HepG2 (cell line): ENCODE results near the gene RHBDF2. TPM values are rescaled to one million over a fixed set of nuclear protein-coding genes. Genes with fewer than 3 reads are reported as not detected.

ENCODE experiments used
- CCDC6 ChIP-seq: sonication (generic); formaldehyde crosslinking; IDR thresholded peaks from 2 replicates; pipeline ENCODE4 v1.8.1; 2022; ENCODE audit warnings: mild to moderate bottlenecking, missing genetic modification reagents, moderate library complexity
- DPF2 ChIP-seq: sonication (generic); formaldehyde crosslinking; IDR thresholded peaks from 2 replicates; pipeline ENCODE4 v1.4.0; 2020; ENCODE audit warnings: mild to moderate bottlenecking, low read depth, missing genetic modification reagents, borderline replicate concordance
- GABPB1 ChIP-seq: IDR thresholded peaks from 2 replicates; pipeline ENCODE4 v1.6.1; 2016; ENCODE audit warnings: mild to moderate bottlenecking, missing genetic modification reagents, moderate library complexity, missing compliant biosample characterization
- KMT2B ChIP-seq: IDR thresholded peaks from 2 replicates; pipeline ENCODE4 v1.6.1; 2016; ENCODE audit warnings: missing genetic modification reagents, missing compliant biosample characterization
- PHB2 ChIP-seq: fragments of 450-650 bp; IDR thresholded peaks from 2 replicates; pipeline ENCODE4 v1.6.1; 2018; ENCODE audit not compliant: partially characterized antibody
- ZBTB3 ChIP-seq: sonication (generic); formaldehyde crosslinking; IDR thresholded peaks from 2 replicates; pipeline ENCODE4 v1.4.0; 2020; ENCODE audit warnings: low read depth, mild to moderate bottlenecking, moderate library complexity, missing genetic modification reagents, borderline replicate concordance
- ZBTB7A ChIP-seq: sonication (generic); formaldehyde crosslinking; IDR thresholded peaks from 2 replicates; pipeline ENCODE4 v1.8.0; 2022; ENCODE audit warnings: mild to moderate bottlenecking, missing genetic modification reagents
- ZFP62 ChIP-seq: sonication (generic); formaldehyde crosslinking; IDR thresholded peaks from 2 replicates; pipeline ENCODE4 v1.4.0; 2020; ENCODE audit warnings: missing genetic modification reagents
- ZMYM4 ChIP-seq: sonication (generic); formaldehyde crosslinking; IDR thresholded peaks from 2 replicates; pipeline ENCODE4 v1.8.1; 2023; ENCODE audit warnings: mild to moderate bottlenecking, missing genetic modification reagents
- ZNF180 ChIP-seq: sonication (generic); formaldehyde crosslinking; IDR thresholded peaks from 2 replicates; pipeline ENCODE4 v1.4.0; 2020; ENCODE audit warnings: low read depth, missing genetic modification reagents, borderline replicate concordance
- ZNF430 ChIP-seq: sonication (generic); formaldehyde crosslinking; IDR thresholded peaks from 2 replicates; pipeline ENCODE4 v1.9.0; 2021; ENCODE audit warnings: mild to moderate bottlenecking, missing genetic modification reagents
- ZNF776 ChIP-seq: sonication (generic); formaldehyde crosslinking; IDR thresholded peaks from 2 replicates; pipeline ENCODE4 v1.4.0; 2020; ENCODE audit warnings: mild to moderate bottlenecking, missing genetic modification reagents
- polyA plus RNA-seq, 8 experiments: library from polyadenylated mRNA; depleted of rRNA in 3 of 8; stranded (reverse) in 7 of 8; unstranded in 1 of 8; fragments of >200 nt; fragmentation: Illumina TruSeq in 4 of 8; extraction: Trizol in 4 of 8; gene quantifications; 2 replicates each; pipeline versions ENCODE4 v1.2.1 to v1.2.3, GENCODE V29; 2011 to 2016; ENCODE audit warnings: low read depth in 4 of 8, missing spikeins in 1 of 8, mixed read lengths in 1 of 8; ENCODE audit not compliant: insufficient read depth in 1 of 8
- total RNA-seq, 5 experiments: library from RNA; depleted of rRNA; stranded (reverse); fragments of >200 nt; fragmentation: Illumina TruSeq; extraction: Trizol; gene quantifications; 2 replicates each; pipeline ENCODE4 v1.2.3, GENCODE V29; 2016; ENCODE audit warnings: low read depth in 1 of 5
- TF ChIP-seq, protein P1 (sequence below): sonication (generic); formaldehyde crosslinking; IDR thresholded peaks from 2 replicates; pipeline ENCODE4 v1.4.0; 2020; ENCODE audit warnings: missing genetic modification reagents
- TF ChIP-seq, protein P2 (sequence below): IDR thresholded peaks from 2 replicates; pipeline ENCODE4 v1.6.1; 2012; ENCODE audit warnings: low read length, improper control_type of control experiment
- TF ChIP-seq, protein P3 (sequence below): sonication (generic); formaldehyde crosslinking; IDR thresholded peaks from 2 replicates; pipeline ENCODE4 v1.5.0; 2020; ENCODE audit warnings: missing genetic modification reagents
- TF ChIP-seq, protein P4 (sequence below): sonication (generic); formaldehyde crosslinking; IDR thresholded peaks from 2 replicates; pipeline ENCODE4 v1.5.0; 2020; ENCODE audit warnings: mild to moderate bottlenecking, missing genetic modification reagents, borderline replicate concordance

Gene RHBDF2
- total and polyA plus RNA-seq, 2 of the 13 experiments (the other 11 are each of a cell fraction or from before 2014, with no cell fraction given) = 7.8 to 24.2 TPM

DNA sequence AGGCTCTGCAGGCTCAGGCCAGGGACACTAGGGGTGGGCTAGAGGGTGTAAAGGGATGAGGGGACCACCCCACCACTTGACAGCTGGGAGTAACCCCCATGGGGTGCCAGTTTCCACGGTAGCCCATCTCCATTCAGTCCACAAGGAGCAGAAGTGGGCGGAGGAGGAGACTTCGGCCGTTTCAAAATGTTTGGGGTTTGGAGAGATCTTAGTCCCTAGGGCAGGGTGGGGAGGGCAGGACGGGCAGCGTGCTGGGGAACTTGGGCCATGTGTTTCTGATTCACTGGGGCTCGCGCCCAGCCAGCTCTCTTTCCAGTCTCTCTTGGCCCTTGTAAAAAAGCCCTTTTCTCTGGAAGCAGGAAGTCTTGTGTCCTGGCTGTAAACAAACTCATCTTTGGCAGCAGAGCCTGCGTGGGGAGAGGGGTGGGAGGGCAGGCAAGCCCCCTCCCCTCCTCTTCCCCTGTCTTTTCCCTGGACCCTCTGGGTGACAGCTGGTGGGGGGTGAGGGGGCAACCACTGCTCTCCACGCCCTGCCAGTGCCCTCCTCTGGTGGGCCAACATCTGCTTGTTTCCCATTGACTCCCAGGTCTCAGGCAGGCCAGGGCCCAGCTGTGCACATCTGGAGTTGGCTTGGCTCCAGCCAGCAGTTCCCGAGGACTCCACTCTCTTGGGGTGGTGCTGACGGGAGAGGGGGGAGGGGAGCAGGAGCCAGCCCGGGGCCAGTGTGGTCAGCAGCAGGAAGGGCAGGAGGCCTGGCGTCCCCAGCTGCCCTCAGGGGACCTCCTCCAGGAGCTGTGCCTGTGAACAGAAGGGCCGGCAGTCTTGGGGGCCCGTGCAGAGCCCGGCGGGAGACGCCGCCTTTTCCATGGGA, 28.2 kb upstream of the RHBDF2 start (continued):
- TF ChIP-seq, protein P1, sequence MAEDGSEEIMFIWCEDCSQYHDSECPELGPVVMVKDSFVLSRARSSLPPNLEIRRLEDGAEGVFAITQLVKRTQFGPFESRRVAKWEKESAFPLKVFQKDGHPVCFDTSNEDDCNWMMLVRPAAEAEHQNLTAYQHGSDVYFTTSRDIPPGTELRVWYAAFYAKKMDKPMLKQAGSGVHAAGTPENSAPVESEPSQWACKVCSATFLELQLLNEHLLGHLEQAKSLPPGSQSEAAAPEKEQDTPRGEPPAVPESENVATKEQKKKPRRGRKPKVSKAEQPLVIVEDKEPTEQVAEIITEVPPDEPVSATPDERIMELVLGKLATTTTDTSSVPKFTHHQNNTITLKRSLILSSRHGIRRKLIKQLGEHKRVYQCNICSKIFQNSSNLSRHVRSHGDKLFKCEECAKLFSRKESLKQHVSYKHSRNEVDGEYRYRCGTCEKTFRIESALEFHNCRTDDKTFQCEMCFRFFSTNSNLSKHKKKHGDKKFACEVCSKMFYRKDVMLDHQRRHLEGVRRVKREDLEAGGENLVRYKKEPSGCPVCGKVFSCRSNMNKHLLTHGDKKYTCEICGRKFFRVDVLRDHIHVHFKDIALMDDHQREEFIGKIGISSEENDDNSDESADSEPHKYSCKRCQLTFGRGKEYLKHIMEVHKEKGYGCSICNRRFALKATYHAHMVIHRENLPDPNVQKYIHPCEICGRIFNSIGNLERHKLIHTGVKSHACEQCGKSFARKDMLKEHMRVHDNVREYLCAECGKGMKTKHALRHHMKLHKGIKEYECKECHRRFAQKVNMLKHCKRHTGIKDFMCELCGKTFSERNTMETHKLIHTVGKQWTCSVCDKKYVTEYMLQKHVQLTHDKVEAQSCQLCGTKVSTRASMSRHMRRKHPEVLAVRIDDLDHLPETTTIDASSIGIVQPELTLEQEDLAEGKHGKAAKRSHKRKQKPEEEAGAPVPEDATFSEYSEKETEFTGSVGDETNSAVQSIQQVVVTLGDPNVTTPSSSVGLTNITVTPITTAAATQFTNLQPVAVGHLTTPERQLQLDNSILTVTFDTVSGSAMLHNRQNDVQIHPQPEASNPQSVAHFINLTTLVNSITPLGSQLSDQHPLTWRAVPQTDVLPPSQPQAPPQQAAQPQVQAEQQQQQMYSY (CRISPR knock-in tag) = no peak
- TF ChIP-seq CCDC6 (CRISPR knock-in tag) = no peak
- TF ChIP-seq, protein P2, sequence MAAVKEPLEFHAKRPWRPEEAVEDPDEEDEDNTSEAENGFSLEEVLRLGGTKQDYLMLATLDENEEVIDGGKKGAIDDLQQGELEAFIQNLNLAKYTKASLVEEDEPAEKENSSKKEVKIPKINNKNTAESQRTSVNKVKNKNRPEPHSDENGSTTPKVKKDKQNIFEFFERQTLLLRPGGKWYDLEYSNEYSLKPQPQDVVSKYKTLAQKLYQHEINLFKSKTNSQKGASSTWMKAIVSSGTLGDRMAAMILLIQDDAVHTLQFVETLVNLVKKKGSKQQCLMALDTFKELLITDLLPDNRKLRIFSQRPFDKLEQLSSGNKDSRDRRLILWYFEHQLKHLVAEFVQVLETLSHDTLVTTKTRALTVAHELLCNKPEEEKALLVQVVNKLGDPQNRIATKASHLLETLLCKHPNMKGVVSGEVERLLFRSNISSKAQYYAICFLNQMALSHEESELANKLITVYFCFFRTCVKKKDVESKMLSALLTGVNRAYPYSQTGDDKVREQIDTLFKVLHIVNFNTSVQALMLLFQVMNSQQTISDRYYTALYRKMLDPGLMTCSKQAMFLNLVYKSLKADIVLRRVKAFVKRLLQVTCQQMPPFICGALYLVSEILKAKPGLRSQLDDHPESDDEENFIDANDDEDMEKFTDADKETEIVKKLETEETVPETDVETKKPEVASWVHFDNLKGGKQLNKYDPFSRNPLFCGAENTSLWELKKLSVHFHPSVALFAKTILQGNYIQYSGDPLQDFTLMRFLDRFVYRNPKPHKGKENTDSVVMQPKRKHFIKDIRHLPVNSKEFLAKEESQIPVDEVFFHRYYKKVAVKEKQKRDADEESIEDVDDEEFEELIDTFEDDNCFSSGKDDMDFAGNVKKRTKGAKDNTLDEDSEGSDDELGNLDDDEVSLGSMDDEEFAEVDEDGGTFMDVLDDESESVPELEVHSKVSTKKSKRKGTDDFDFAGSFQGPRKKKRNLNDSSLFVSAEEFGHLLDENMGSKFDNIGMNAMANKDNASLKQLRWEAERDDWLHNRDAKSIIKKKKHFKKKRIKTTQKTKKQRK = no peak
- no peak for TF ChIP-seq ZBTB7A
- 0 out of 2 replicates have a peak, but pooled peaks have one; percentile 44 for TF ChIP-seq ZBTB3 (CRISPR knock-in tag)
- no peak for TF ChIP-seq ZFP62
- TF ChIP-seq ZNF180 (CRISPR knock-in tag) = no peak
- TF ChIP-seq ZNF776 = no peak
- no peak for TF ChIP-seq GABPB1 (CRISPR knock-in tag)
- 0 out of 2 replicates have a peak, but pooled peaks have one; percentile 12 for TF ChIP-seq ZNF430 (CRISPR knock-in tag)
- TF ChIP-seq, protein P3, sequence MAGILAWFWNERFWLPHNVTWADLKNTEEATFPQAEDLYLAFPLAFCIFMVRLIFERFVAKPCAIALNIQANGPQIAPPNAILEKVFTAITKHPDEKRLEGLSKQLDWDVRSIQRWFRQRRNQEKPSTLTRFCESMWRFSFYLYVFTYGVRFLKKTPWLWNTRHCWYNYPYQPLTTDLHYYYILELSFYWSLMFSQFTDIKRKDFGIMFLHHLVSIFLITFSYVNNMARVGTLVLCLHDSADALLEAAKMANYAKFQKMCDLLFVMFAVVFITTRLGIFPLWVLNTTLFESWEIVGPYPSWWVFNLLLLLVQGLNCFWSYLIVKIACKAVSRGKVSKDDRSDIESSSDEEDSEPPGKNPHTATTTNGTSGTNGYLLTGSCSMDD (CRISPR knock-in tag) = no peak
- 0 out of 2 replicates have a peak, but pooled peaks have one; percentile 8 for TF ChIP-seq ZMYM4 (CRISPR knock-in tag)
- TF ChIP-seq, protein P4, sequence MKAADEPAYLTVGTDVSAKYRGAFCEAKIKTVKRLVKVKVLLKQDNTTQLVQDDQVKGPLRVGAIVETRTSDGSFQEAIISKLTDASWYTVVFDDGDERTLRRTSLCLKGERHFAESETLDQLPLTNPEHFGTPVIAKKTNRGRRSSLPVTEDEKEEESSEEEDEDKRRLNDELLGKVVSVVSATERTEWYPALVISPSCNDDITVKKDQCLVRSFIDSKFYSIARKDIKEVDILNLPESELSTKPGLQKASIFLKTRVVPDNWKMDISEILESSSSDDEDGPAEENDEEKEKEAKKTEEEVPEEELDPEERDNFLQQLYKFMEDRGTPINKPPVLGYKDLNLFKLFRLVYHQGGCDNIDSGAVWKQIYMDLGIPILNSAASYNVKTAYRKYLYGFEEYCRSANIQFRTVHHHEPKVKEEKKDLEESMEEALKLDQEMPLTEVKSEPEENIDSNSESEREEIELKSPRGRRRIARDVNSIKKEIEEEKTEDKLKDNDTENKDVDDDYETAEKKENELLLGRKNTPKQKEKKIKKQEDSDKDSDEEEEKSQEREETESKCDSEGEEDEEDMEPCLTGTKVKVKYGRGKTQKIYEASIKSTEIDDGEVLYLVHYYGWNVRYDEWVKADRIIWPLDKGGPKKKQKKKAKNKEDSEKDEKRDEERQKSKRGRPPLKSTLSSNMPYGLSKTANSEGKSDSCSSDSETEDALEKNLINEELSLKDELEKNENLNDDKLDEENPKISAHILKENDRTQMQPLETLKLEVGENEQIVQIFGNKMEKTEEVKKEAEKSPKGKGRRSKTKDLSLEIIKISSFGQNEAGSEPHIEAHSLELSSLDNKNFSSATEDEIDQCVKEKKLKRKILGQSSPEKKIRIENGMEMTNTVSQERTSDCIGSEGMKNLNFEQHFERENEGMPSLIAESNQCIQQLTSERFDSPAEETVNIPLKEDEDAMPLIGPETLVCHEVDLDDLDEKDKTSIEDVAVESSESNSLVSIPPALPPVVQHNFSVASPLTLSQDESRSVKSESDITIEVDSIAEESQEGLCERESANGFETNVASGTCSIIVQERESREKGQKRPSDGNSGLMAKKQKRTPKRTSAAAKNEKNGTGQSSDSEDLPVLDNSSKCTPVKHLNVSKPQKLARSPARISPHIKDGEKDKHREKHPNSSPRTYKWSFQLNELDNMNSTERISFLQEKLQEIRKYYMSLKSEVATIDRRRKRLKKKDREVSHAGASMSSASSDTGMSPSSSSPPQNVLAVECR (CRISPR knock-in tag) = peak; percentile 49; the same call in 1 of the 2 replicates
- peak; percentile 31; the same call in 1 of the 2 replicates for TF ChIP-seq DPF2 (CRISPR knock-in tag)
- TF ChIP-seq PHB2 = no peak
- no peak for TF ChIP-seq KMT2B (CRISPR knock-in tag)
